Endothelial cell of umbilical vein (primary cell): ENCODE data around the gene RAD50. TPM values are rescaled to one million over a fixed set of nuclear protein-coding genes. Genes with fewer than 3 reads are reported as not detected.
A peak's percentile ranks its signal among the peaks of the same experiment; 100 is the strongest.

ENCODE experiments used
- BruUV-seq: library from RNA; stranded (reverse); fragments of 400-500 nt; replicated peaks from 2 replicates; lab custom pipeline; 2021; lab: Mats Ljungman, UMichigan
- CTCF ChIA-PET: fragments of 300-600, 350-600 bp; sonication (Branson Sonifier 250); formaldehyde crosslinking; loops from one replicate; lab custom pipeline; 2021; ENCODE audit warnings: antibody characterized with exemption, inconsistent platforms; lab: Charles Lee
- POLR2A ChIA-PET: fragments of 300-600, 350-600 bp; sonication (Branson Sonifier 250); formaldehyde crosslinking; loops from one replicate; lab custom pipeline; 2021; ENCODE audit warnings: antibody characterized with exemption, inconsistent platforms; lab: Charles Lee
- DNase-seq: peaks from one replicate; pipeline ENCODE4 v3.0.0-alpha.2; 2011; ENCODE audit warnings: low read depth, low spot score
- FAIRE-seq: peaks from 2 replicates; lab custom pipeline; 2011; peaks lifted over from hg19 to GRCh38; lab: Jason Lieb, UNC
- H2AFZ ChIP-seq: 2 replicates; pipeline ENCODE4 v1.6.0; 2012; ENCODE audit warnings: low read depth, low read length, control low read depth, inconsistent platforms
- H3K27ac ChIP-seq: 2 replicates; pipeline ENCODE4 v1.5.1; 2011; ENCODE audit warnings: low read depth, mild to moderate bottlenecking, control low read depth, low read length, moderate library complexity; ENCODE audit not compliant: insufficient read depth
- H3K27me3 ChIP-seq, 2 experiments: 2 replicates each; pipeline versions ENCODE4 v1.6.0 to v1.6.1; 2011; ENCODE audit warnings: low read length in 2 of 2, mixed read lengths in 1 of 2; ENCODE audit not compliant: control insufficient read depth in 2 of 2, insufficient read depth in 2 of 2
- H3K36me3 ChIP-seq, 2 experiments: 2 replicates in 1 of 2; 3 replicates in 1 of 2; pipeline ENCODE4 v1.5.1; 2011; ENCODE audit warnings: low read length in 2 of 2, mild to moderate bottlenecking in 1 of 2, moderate library complexity in 1 of 2; ENCODE audit not compliant: control insufficient read depth in 2 of 2, insufficient read depth in 2 of 2; ENCODE audit errors: extremely low read depth in 1 of 2
- H3K4me1 ChIP-seq: 3 replicates; pipeline ENCODE4 v1.5.1; 2011; ENCODE audit warnings: mild to moderate bottlenecking, low read length; ENCODE audit not compliant: control insufficient read depth, insufficient read depth; ENCODE audit errors: extremely low read depth
- H3K4me2 ChIP-seq: 2 replicates; pipeline ENCODE4 v1.6.1; 2011; ENCODE audit warnings: low read length, control low read depth, mixed read lengths; ENCODE audit not compliant: insufficient read depth
- H3K4me3 ChIP-seq, 3 experiments: fragments of 200-600 bp in 1 of 3; sonication (generic), shearing (Covaris generic) in 1 of 3; replicated peaks in 1 of 3; 2 replicates each; pipeline ENCODE4 v1.5.1; 2011 to 2016; ENCODE audit warnings: control low read depth in 3 of 3, low read length in 3 of 3, mild to moderate bottlenecking in 2 of 3, inconsistent platforms in 1 of 3, low read depth in 1 of 3, moderate library complexity in 1 of 3; ENCODE audit not compliant: insufficient read depth in 1 of 3
- H3K79me2 ChIP-seq: 2 replicates; pipeline ENCODE4 v1.6.0; 2012; ENCODE audit warnings: low read length, inconsistent platforms; ENCODE audit not compliant: control insufficient read depth, insufficient read depth
- H3K9ac ChIP-seq: replicated peaks from 2 replicates; pipeline ENCODE3; 2011; ENCODE audit warnings: low read length, control low read depth; ENCODE audit not compliant: insufficient read depth; ENCODE audit errors: extremely low read depth
- H3K9me1 ChIP-seq: replicated peaks from 3 replicates; pipeline ENCODE4 v1.6.0; 2011; ENCODE audit warnings: mild to moderate bottlenecking, low read length; ENCODE audit not compliant: control insufficient read depth, insufficient read depth; ENCODE audit errors: extremely low read depth
- H3K9me3 ChIP-seq: replicated peaks from 2 replicates; pipeline ENCODE4 v1.5.1; 2012; ENCODE audit warnings: low read length, inconsistent platforms; ENCODE audit not compliant: control insufficient read depth, insufficient read depth
- H4K20me1 ChIP-seq: replicated peaks from 2 replicates; pipeline ENCODE3; 2011; ENCODE audit warnings: mild to moderate bottlenecking, low read length; ENCODE audit not compliant: control insufficient read depth, insufficient read depth; ENCODE audit errors: extremely low read depth
- EZH2 ChIP-seq: IDR thresholded peaks from 2 replicates; pipeline ENCODE4 v1.6.1; 2012; ENCODE audit warnings: borderline replicate concordance, low read depth, mild to moderate bottlenecking, moderate library complexity, low read length, inconsistent platforms; ENCODE audit not compliant: severe bottlenecking
- FOS ChIP-seq: IDR thresholded peaks from 2 replicates; pipeline ENCODE4 v1.6.1; 2011; ENCODE audit warnings: mild to moderate bottlenecking, low read length, moderate library complexity, borderline replicate concordance; ENCODE audit not compliant: insufficient read depth
- GATA2 ChIP-seq: IDR thresholded peaks from 2 replicates; pipeline ENCODE4 v1.7.0; 2011; ENCODE audit warnings: low read depth, mild to moderate bottlenecking, moderate library complexity, mixed read lengths, low read length; ENCODE audit not compliant: insufficient read length, insufficient read depth
- JUN ChIP-seq: IDR thresholded peaks from 2 replicates; pipeline ENCODE4 v1.6.1; 2011; ENCODE audit warnings: borderline replicate concordance, low read depth; ENCODE audit not compliant: insufficient read length, insufficient read depth
- MAX ChIP-seq: IDR thresholded peaks from 2 replicates; pipeline ENCODE4 v1.6.1; 2011; ENCODE audit not compliant: insufficient read depth, insufficient read length
- MYC ChIP-seq: IDR thresholded peaks from one replicate; pipeline ENCODE4 v1.6.1; 2011; ENCODE audit warnings: mild to moderate bottlenecking, low read depth, low read length
- POLR2A ChIP-seq: IDR thresholded peaks from 2 replicates; pipeline ENCODE4 v1.6.1; 2012; ENCODE audit warnings: low read depth, mild to moderate bottlenecking, control low read depth, low read length
- POLR2AphosphoS5 ChIP-seq: IDR thresholded peaks from 2 replicates; pipeline ENCODE4 v1.6.1; 2012; ENCODE audit warnings: low read depth, mild to moderate bottlenecking, control low read depth, low read length, moderate library complexity; ENCODE audit not compliant: insufficient read depth
- dilution Hi-C: fragments of 300-500 bp; cut with MboI; formaldehyde crosslinking; loops from one replicate; pipeline ENCODE4 v1.15.0; 2019; ENCODE audit warnings: low sequenced_read_pairs; ENCODE audit not compliant: extremely low pct_ligation_motif_present
- intact Hi-C: fragments of 100-400 bp; cut with micrococcal nuclease; formaldehyde crosslinking; loops from one replicate; pipeline ENCODE4 v1.10.0; 2022
- polyA plus RNA-seq, 4 experiments: library from polyadenylated mRNA; depleted of rRNA in 3 of 4; stranded (reverse) in 3 of 4; unstranded in 1 of 4; fragments of >200 nt; gene quantifications; 2 replicates each; pipeline versions ENCODE4 v1.2.1 to v1.2.3, GENCODE V29; 2011 to 2012; ENCODE audit warnings: missing spikeins in 1 of 4
- total RNA-seq: library from RNA; stranded (reverse); gene quantifications from 2 replicates; pipeline ENCODE4 v1.2.3, GENCODE V29; 2021

The RAD50 gene
- total and polyA plus RNA-seq, 2 donors (not counting 3 experiments of a cell fraction or from before 2014, with no cell fraction given), result 6.1 to 20.4 TPM

GRCh38 chr5:132679717-132680380, 123.1 kb downstream of the RAD50 start:
- ChIA-PET POLR2A (no interaction called here), CTCF (interaction anchor here (0.6 kb wide), 1 partner anchor 333 kb away, joined by 3 read pairs; no protein-coding TSS in a partner anchor)
- intact Hi-C loops (no loop called here), dilution Hi-C loops (no loop called here)
- Histone ChIP-seq H3K9ac (no peak overlapping the region), H3K9me1 (no peaks in the 10 kb centered on the region), H3K36me3 (no peaks in the 10 kb centered on the region), H3K79me2 (no peaks in the 10 kb centered on the region), H3K4me3 (no peak overlapping the region), H3K27me3 (no peaks in the 10 kb centered on the region), H3K9me3 (no peaks in the 10 kb centered on the region), H3K4me1 (peaks cover 7% of the 10 kb centered on the region), H4K20me1 (no peaks in the 10 kb centered on the region), H2AFZ (peak overlapping the region; percentile 54), H3K4me2 (no peak overlapping the region), H3K27ac (no peak overlapping the region)
- no TSS peak for BruUV-seq
- TF ChIP-seq POLR2A (no peak), POLR2AphosphoS5 (no peak), MAX (no peak), JUN (no peak)
- FAIRE-seq (no peak), DNase-seq (no peak)

GRCh38 chr5:132680780-132681475, 124.2 kb downstream of the RAD50 start:
- Histone ChIP-seq H3K9me3 (no peaks in the 10 kb centered on the region), H3K36me3 (no peaks in the 10 kb centered on the region), H2AFZ (no peak overlapping the region), H3K4me1 (peaks cover 7% of the 10 kb centered on the region), H3K27ac (no peak overlapping the region), H3K4me2 (no peak overlapping the region), H3K9me1 (no peaks in the 10 kb centered on the region), H3K79me2 (no peaks in the 10 kb centered on the region), H3K27me3 (no peaks in the 10 kb centered on the region), H3K4me3 (no peak overlapping the region), H4K20me1 (no peaks in the 10 kb centered on the region), H3K9ac (no peak overlapping the region)
- CTCF ChIA-PET, result interaction anchor here (1.1 kb wide), 1 partner anchor 20 kb away, joined by 3 read pairs; no protein-coding TSS in a partner anchor
- no peak for FAIRE-seq
- intact Hi-C loops, result no loop called here
- BruUV-seq, result no TSS peak
- no peak for TF ChIP-seq MYC
- TF ChIP-seq FOS, result no peak
- TF ChIP-seq MAX, result no peak
- TF ChIP-seq EZH2, result no peak
- no peak for TF ChIP-seq GATA2
- TF ChIP-seq POLR2AphosphoS5, result no peak
- TF ChIP-seq POLR2A, result no peak
- dilution Hi-C loops, result no loop called here
- DNase-seq, result no peak
- POLR2A ChIA-PET, result no interaction called here
